NCI-H128 (cell line): ENCODE measurements around the gene ZNF708.
"Not testable (repeated sequence)": the region's sequence is repeated elsewhere in the genome, so short reads cannot be mapped to it uniquely, and the experiment has no call there.

Source experiments
- DNase-seq: peaks from one replicate; lab custom pipeline; 2025; ENCODE audit not compliant: unreplicated experiment; lab: John Stamatoyannopoulos, UW

ZNF708 gene

GRCh38 chr19:21328885-21329605, at the start of gene ZNF708:
Gene ZNF708, minus strand, starts transcription at chr19:21329410. Its CDS starts 198 bp downstream, at chr19:21329212.
- DNase-seq, result peak; percentile 83

DNA sequence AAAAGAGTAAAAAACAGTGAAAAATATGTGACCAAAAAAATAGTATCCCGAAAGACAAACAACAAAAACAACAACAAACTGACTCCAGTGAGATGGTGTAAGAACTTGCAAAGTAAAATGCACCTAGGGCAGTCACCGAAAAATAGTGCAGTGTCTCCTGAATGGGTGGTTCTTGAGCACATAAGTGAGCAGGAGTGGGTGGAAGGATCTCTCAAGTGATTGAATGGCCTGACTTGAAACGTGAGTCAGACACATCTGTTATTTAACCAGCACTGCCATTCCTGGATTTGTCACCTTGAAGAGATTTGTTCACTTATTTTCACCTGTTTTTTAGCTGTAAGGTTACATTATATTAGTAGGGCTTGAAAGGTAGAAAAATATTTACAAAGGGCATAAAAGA, 33.1 kb upstream of the ZNF708 start:
- no peak for DNase-seq

DNA sequence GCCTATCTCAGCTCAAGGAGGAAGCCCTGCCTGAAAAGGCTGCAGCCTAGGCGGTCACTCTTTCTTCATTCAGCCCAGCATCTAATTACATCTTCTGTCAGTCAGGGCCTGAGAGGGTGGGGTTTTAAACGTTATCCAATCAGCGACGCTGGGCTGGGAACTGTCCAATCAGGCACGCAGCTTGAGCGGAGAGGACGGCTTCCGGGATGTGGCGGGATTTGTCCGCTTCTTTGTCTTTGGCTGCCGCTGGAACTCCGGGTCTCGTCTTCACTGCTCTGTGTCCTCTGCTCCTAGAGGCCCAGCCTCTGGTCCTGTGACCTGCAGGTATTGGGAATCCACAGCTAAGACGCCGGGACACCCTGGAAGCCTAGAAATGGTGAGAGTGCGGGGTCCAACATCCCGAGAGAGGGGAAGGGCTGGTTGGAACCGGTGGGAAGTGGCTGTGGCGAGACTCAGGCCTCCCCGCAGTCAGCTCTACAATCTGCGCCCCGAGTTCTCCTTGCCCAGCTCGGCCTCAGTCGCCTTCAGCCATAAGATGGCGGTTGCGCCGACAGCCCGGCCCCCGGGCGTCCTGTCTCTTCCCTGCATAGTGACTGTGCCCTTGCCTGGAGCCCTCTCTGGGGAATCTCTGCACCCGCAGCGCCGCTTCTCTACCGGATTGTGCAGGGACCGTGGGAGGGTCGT, 29.7 kb upstream of the ZNF708 start, which contains the start of gene ZNF738:
Gene ZNF738 (plus strand): TSS at position 233 of the 684 bp plus-strand sequence. CDS start 141 bp downstream, at position 374.
- DNase-seq, result peak; percentile 86

GRCh38 chr19:21352830-21353229, 23.6 kb upstream of the ZNF708 start:
- no peak for DNase-seq

- DNase-seq, result not testable (repeated sequence)
Observed at GRCh38 chr19:21344841-21345240, 15.6 kb upstream of the ZNF708 start.

GRCh38 chr19:21335721-21336120, 6.5 kb upstream of the ZNF708 start:
- DNase-seq, result no peak

- no peak for DNase-seq
Observed at GRCh38 chr19:21328406-21328805, 804 bp downstream of the ZNF708 start.

DNA sequence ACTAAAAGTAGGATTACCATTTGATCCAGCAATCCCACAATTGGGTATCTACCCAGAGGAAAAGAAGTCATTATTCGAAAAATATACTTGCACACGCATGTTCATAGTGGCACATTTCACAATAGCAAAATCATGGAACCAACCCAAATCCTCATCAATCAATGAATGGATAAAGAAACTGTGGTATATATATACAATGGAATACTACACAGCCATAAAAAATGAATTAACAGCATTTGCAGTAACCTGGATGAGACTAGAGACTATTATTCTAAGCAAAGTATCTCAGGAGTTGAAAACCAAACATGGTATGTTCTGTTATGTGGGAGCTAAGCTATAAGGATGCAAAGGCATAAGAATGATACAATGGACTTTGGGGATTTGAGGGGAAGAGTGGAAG, 3.0 kb downstream of the ZNF708 start:
- DNase-seq, result no peak

- no peak for DNase-seq
Observed at GRCh38 chr19:21323000-21323399, 6.2 kb downstream of the ZNF708 start.

GRCh38 chr19:21322528-21322927, 6.7 kb downstream of the ZNF708 start:
- DNase-seq, result no peak

- DNase-seq, result no peak
Observed at GRCh38 chr19:21321996-21322395, 7.2 kb downstream of the ZNF708 start.

- no peak for DNase-seq
Observed at GRCh38 chr19:21321134-21321533, 8.1 kb downstream of the ZNF708 start.

DNA sequence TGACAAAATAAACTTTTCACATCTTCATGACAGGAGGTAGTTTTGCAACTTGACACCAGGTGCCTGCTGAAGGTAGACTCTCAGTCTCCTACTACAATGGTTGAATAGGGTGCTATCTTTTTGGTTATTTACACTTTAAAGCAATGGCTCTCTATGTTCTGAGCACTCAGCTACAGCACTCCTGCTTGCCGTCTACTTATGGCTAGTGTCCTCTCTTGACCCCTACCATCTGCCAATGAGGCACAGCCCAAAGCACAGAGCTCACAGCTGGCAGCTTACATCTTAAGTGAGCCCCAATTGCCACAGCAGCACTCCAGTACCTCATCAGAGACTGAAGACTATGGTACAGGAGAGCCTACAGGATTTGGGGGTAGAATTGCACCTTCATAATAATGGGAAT, 11.4 kb downstream of the ZNF708 start:
- DNase-seq, result no peak

DNA sequence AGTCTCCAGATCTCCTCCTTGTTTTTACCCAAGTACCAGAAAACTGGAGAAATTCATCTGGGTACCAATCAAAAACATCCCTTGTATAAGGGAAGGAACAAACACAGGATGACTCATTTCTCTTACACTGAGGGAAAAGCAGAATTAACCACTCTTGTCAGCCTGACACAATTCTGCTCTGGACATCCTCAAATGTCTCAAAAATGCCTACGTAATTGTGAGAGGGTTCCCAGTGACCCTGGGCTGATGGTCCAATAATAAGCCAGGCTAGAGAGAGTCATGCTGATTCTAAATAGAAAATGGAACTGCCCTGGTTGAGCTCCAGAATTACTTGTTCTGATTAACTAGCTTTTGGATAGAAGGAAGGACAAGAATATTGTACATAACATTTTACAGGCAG, 14.5 kb downstream of the ZNF708 start:
- DNase-seq, result no peak

DNA sequence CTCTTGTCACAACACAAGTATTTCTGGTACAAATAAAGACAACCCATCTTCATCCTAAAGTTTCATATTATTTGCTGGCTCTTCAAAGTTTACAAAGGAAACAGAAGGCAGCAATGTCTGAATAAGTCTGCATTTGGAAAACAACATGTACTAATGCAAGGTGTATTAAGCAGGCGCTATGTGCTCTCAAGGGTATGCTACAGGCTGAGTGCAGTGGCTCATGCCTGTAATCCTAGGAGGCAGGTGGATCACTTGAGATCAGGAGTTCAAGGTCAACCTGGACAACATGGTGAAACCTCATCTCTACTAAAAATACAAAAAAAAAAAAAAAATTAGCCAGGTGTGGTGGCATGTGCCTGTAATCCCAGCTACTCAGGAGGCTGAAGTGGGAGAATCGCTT, 16.4 kb downstream of the ZNF708 start:
- not testable (repeated sequence) for DNase-seq

GRCh38 chr19:21308773-21309172, 20.4 kb downstream of the ZNF708 start:
- no peak for DNase-seq

DNA sequence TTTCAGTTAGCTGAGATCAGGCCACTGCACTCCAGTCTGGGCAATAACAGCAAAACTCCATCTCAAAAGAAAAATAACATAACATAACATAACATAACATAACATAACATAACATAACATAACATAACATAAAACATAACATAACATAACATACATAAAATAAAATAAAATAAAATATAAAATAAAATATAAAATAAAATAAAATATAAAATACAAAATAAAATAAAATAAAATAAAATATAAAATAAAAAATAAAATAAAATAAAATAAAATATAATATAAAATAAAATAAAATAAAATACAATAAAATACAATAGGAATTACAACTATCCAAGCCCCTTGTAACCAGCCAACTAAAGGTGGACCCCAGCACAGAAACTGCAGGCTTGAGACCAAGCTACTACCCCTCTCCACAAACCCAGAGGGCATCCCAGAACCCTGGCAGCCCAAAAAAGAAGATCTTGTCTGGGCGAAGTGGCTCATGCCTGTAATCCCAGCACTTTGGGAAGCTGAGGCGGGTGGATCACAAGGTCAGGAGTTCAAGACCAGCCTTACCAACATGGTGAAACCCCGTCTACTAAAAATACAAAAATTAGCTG, 22.2 kb downstream of the ZNF708 start:
- not testable (repeated sequence) for DNase-seq

DNA sequence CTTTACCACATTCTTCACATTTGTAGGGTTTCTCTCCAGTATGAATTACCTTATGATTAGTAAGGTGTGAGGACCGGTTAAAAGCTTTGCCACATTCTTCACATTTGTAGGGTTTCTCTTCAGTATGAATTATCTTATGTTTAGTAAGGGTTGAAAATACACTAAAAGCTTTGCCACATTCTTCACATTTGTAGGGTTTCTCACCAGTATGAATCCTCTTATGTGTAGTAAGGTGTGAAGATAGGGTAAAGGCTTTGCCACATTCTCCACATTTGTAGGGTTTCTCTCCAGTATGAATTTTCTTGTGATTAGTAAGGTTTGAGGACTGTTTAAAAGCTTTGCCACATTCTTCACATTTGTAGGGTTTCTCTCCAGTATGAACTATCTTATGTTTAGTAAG, 35.4 kb downstream of the ZNF708 start:
- not testable (repeated sequence) for DNase-seq

GRCh38 chr19:21269813-21270212, 59.4 kb downstream of the ZNF708 start:
- no peak for DNase-seq

DNA sequence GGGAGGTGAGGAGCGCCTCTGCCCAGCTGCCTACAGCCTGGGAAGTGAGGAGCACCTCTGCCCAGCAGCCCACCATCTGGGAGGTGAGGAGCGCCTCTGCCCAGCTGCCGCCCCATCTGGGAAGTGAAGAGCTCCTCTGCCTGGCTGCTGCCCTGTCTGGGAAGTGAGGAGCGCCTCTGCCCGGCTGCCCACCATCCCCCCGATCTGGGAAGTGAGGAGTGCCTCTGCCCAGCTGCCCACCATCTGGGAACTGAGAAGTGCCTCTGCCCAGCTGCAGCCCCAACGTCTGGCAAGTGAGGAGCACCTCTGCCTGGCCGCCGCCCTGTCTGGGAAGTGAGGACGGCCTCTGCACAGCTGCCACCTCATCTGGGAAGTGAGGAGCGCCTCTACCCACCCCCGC, 64.3 kb downstream of the ZNF708 start:
- no peak for DNase-seq

GRCh38 chr19:21264416-21264815, 64.8 kb downstream of the ZNF708 start:
- no peak for DNase-seq

GRCh38 chr19:21260848-21261381, 68.3 kb downstream of the ZNF708 start:
- not testable (repeated sequence) for DNase-seq
